ENCODE results near the gene PMP22. TPM values are rescaled to one million over a fixed set of nuclear protein-coding genes. Genes with fewer than 3 reads are reported as not detected.

PMP22 gene
- total RNA-seq, 4 donors from 2014 or later: 75.5 to 227 (median 83.2) TPM

- peaks cover 10 to 14% of the 10 kb centered on the region in 2 donors for H3K4me1 ChIP-seq
- H3K27ac ChIP-seq: no peak overlapping the region
- TF ChIP-seq CTCF (IDR thresholded peaks at IDR 0.05 in 4 of 5, conservative IDR thresholded peaks at IDR 0.05 in 1 of 5): no peak
- TF ChIP-seq POLR2A (IDR thresholded peaks at IDR 0.05): no peak
- no peaks in the 10 kb centered on the region for H3K27me3 ChIP-seq
- DNase-seq: no peak
- in situ Hi-C loops (cut with MboI; ENCODE audit: low sequenced_read_pairs in 4 of 4): no loop called here
- no peak for ATAC-seq
- no peak overlapping the region for H3K4me3 ChIP-seq
- H3K9me3 ChIP-seq: no peaks in the 10 kb centered on the region
- intact Hi-C loops (cut with DNase I; ENCODE audit: low total_unique reads): no loop called here
- H3K36me3 ChIP-seq: no peaks in the 10 kb centered on the region
These were observed 83.8 kb downstream of the PMP22 start for GRCh38 chr17:15181333-15181732.

GRCh38 chr17:15180121-15180561, 85.0 kb downstream of the PMP22 start:
- in situ Hi-C loops (cut with MboI; ENCODE audit: low sequenced_read_pairs in 4 of 4): no loop called here
- ATAC-seq: no peak
- Histone ChIP-seq H3K9me3 (no peaks in the 10 kb centered on the region), H3K36me3 (no peaks in the 10 kb centered on the region), H3K27ac (no peak overlapping the region), H3K4me3 (no peak overlapping the region), H3K27me3 (no peaks in the 10 kb centered on the region), H3K4me1 (peaks cover 2 to 3% of the 10 kb centered on the region in 2 donors)
- TF ChIP-seq POLR2A (IDR thresholded peaks at IDR 0.05) (no peak), CTCF (IDR thresholded peaks at IDR 0.05 in 4 of 5, conservative IDR thresholded peaks at IDR 0.05 in 1 of 5) (no peak)
- DNase-seq: no peak
- intact Hi-C loops (cut with DNase I; ENCODE audit: low total_unique reads): no loop called here

Small RNAs within 50 kb of the gene (microRNA-seq; reads per million reads assigned to microRNA genes)
- 2.4 to 5.1 reads per million in 2 donors for gene MIR4731 (ENCODE audit: borderline replicate concordance in 2 of 2)

Other genes starting within 250 kb of the PMP22 start
- gene TEKT3, start 76.3 kb upstream of the PMP22 start, total RNA-seq: not detected
- gene CDRT4, start 202.3 kb upstream of the PMP22 start, total RNA-seq: 1 to 10 TPM in 2 of 4 donors, under 1 TPM in 2; 0.66 to 2.0 (median 1.00) TPM

Data from gastrocnemius medialis (tissue), 4 donors.